H1 (cell line): ENCODE measurements around the gene ELOA. TPM values are rescaled to one million over a fixed set of nuclear protein-coding genes. Genes with fewer than 3 reads are reported as not detected.
"Not testable (repeated sequence)": the region's sequence is repeated elsewhere in the genome, so short reads cannot be mapped to it uniquely, and the experiment has no call there.

Source experiments
- CTCF ChIA-PET: fragments of 300-600 bp; sonication (Branson Sonifier 250); formaldehyde crosslinking; loops from one replicate; lab custom pipeline; 2021; ENCODE audit not compliant: partially characterized antibody; lab: Charles Lee
- POLR2A ChIA-PET: fragments of 300-600 bp; sonication (Branson Sonifier 250); formaldehyde crosslinking; loops from one replicate; lab custom pipeline; 2021; ENCODE audit warnings: inconsistent platforms; ENCODE audit not compliant: partially characterized antibody; lab: Charles Lee
- DNase-seq, 2 experiments: peaks; one replicate each; pipeline versions ENCODE4 v3.0.0 to v3.0.0-alpha.2; 2010 to 2022; ENCODE audit warnings: low spot score in 2 of 2, low read depth in 1 of 2, mixed read lengths in 1 of 2
- FAIRE-seq: peaks from 2 replicates; lab custom pipeline; 2011; peaks lifted over from hg19 to GRCh38; lab: Jason Lieb, UNC
- H2AFZ ChIP-seq: 2 replicates; pipeline ENCODE4 v1.8.1; 2012; ENCODE audit warnings: low read length, inconsistent platforms
- H2AK5ac ChIP-seq: 2 replicates; pipeline ENCODE4 v1.6.1; 2013; ENCODE audit warnings: low read depth, low read length
- H2BK120ac ChIP-seq: replicated peaks from 2 replicates; pipeline ENCODE3; 2013; ENCODE audit warnings: low read depth, low read length, inconsistent platforms
- H2BK12ac ChIP-seq: 2 replicates; pipeline ENCODE4 v1.6.1; 2013; ENCODE audit warnings: low read depth, low read length
- H2BK15ac ChIP-seq: 2 replicates; pipeline ENCODE4 v1.6.1; 2013; ENCODE audit warnings: low read length
- H2BK20ac ChIP-seq: 2 replicates; pipeline ENCODE4 v1.6.1; 2013; ENCODE audit warnings: low read length
- H2BK5ac ChIP-seq: 2 replicates; pipeline ENCODE4 v1.6.1; 2013; ENCODE audit warnings: low read depth, low read length
- H3K14ac ChIP-seq: 2 replicates; pipeline ENCODE4 v1.6.1; 2013; ENCODE audit warnings: inconsistent platforms; ENCODE audit not compliant: insufficient read length
- H3K18ac ChIP-seq: 2 replicates; pipeline ENCODE4 v1.6.1; 2013; ENCODE audit warnings: low read length; ENCODE audit errors: extremely low read depth
- H3K23ac ChIP-seq: 2 replicates; pipeline ENCODE4 v1.6.1; 2013; ENCODE audit warnings: inconsistent platforms; ENCODE audit not compliant: insufficient read length
- H3K23me2 ChIP-seq: 2 replicates; pipeline ENCODE4 v1.6.1; 2013; ENCODE audit warnings: low read depth, low read length
- H3K27ac ChIP-seq: 2 replicates; pipeline ENCODE4 v1.6.1; 2011; ENCODE audit warnings: low read depth, low read length, inconsistent platforms
- H3K27me3 ChIP-seq, 4 experiments: replicated peaks in 1 of 4; 1 replicate in 1 of 4; 2 replicates in 3 of 4; pipeline versions ENCODE4 v1.6.1 to v1.8.1; 2011 to 2013; ENCODE audit warnings: low read length in 3 of 4, mild to moderate bottlenecking in 3 of 4, inconsistent platforms in 2 of 4, mixed read lengths in 2 of 4, moderate library complexity in 1 of 4; ENCODE audit not compliant: control insufficient read depth in 3 of 4, insufficient read depth in 3 of 4; ENCODE audit errors: extremely low read depth in 1 of 4
- H3K36me3 ChIP-seq, 4 experiments: 2 replicates each; pipeline versions ENCODE4 v1.6.1 to v1.8.1; 2011 to 2013; ENCODE audit warnings: mild to moderate bottlenecking in 4 of 4, low read length in 3 of 4, moderate library complexity in 2 of 4, control low read depth in 1 of 4, inconsistent platforms in 1 of 4; ENCODE audit not compliant: insufficient read depth in 4 of 4, control insufficient read depth in 2 of 4
- H3K4ac ChIP-seq: replicated peaks from 2 replicates; pipeline ENCODE3; 2013; ENCODE audit warnings: low read length, low read depth, mixed read lengths, inconsistent platforms; ENCODE audit not compliant: insufficient read length
- H3K4me1 ChIP-seq, 4 experiments: replicated peaks in 1 of 4; 1 replicate in 1 of 4; 2 replicates in 3 of 4; pipeline versions ENCODE4 v1.6.1 to v1.8.1; 2011 to 2013; ENCODE audit warnings: low read length in 3 of 4, inconsistent platforms in 2 of 4, mixed read lengths in 1 of 4; ENCODE audit not compliant: insufficient read depth in 4 of 4, control insufficient read depth in 3 of 4
- H3K4me2 ChIP-seq, 2 experiments: 2 replicates each; pipeline versions ENCODE4 v1.6.1 to v1.8.1; 2011 to 2013; ENCODE audit warnings: low read depth in 2 of 2, low read length in 2 of 2, control low read depth in 1 of 2, inconsistent platforms in 1 of 2, mild to moderate bottlenecking in 1 of 2; ENCODE audit not compliant: insufficient read depth in 1 of 2
- H3K4me3 ChIP-seq, 4 experiments: fragments of 200-600, 300-600 bp in 1 of 4; sonication (generic), shearing (Covaris generic), sonication (Bioruptor Twin) in 1 of 4; 2 replicates each; pipeline versions ENCODE4 v1.5.1 to v1.8.1; 2011 to 2016; ENCODE audit warnings: low read length in 4 of 4, low read depth in 3 of 4, control low read depth in 2 of 4, inconsistent platforms in 2 of 4, mild to moderate bottlenecking in 2 of 4, mixed read lengths in 1 of 4, moderate library complexity in 1 of 4; ENCODE audit not compliant: insufficient read depth in 2 of 4; ENCODE audit errors: extremely low read depth in 1 of 4
- H3K56ac ChIP-seq: replicated peaks from 2 replicates; pipeline ENCODE3; 2013; ENCODE audit warnings: low read depth, mild to moderate bottlenecking, mixed read lengths, low read length, inconsistent platforms; ENCODE audit not compliant: insufficient read length
- H3K79me1 ChIP-seq: 2 replicates; pipeline ENCODE4 v1.6.1; 2013; ENCODE audit warnings: low read depth, low read length, control low read depth
- H3K79me2 ChIP-seq, 2 experiments: 2 replicates each; pipeline versions ENCODE4 v1.6.1 to v1.8.1; 2012 to 2013; ENCODE audit warnings: low read length in 2 of 2, mild to moderate bottlenecking in 2 of 2, inconsistent platforms in 1 of 2; ENCODE audit not compliant: insufficient read depth in 2 of 2, control insufficient read depth in 1 of 2
- H3K9ac ChIP-seq, 4 experiments: replicated peaks in 1 of 4; 1 replicate in 1 of 4; 2 replicates in 3 of 4; pipeline versions ENCODE4 v1.6.1 to v1.8.1; 2011 to 2013; ENCODE audit warnings: low read depth in 3 of 4, low read length in 3 of 4, control low read depth in 2 of 4, mild to moderate bottlenecking in 2 of 4, moderate library complexity in 2 of 4, inconsistent platforms in 1 of 4; ENCODE audit errors: extremely low read depth in 1 of 4
- H3K9me3 ChIP-seq, 2 experiments: 2 replicates each; pipeline versions ENCODE4 v1.6.1 to v1.8.1; 2012 to 2013; ENCODE audit warnings: mild to moderate bottlenecking in 2 of 2, moderate library complexity in 2 of 2, control low read depth in 1 of 2, inconsistent platforms in 1 of 2, low read depth in 1 of 2, low read length in 1 of 2, mixed read lengths in 1 of 2; ENCODE audit not compliant: insufficient read depth in 2 of 2
- H4K20me1 ChIP-seq, 2 experiments: replicated peaks in 1 of 2; 2 replicates each; pipeline versions ENCODE3 to v1.8.1; 2011 to 2013; ENCODE audit warnings: inconsistent platforms in 2 of 2, low read length in 2 of 2, mild to moderate bottlenecking in 1 of 2; ENCODE audit not compliant: insufficient read depth in 2 of 2, control insufficient read depth in 1 of 2
- H4K5ac ChIP-seq: 2 replicates; pipeline ENCODE4 v1.6.1; 2013; ENCODE audit warnings: low read length, low read depth, mixed read lengths, inconsistent platforms; ENCODE audit not compliant: insufficient read length
- H4K8ac ChIP-seq: 2 replicates; pipeline ENCODE4 v1.8.0; 2013; ENCODE audit warnings: mild to moderate bottlenecking, moderate library complexity, low read length, inconsistent platforms; ENCODE audit not compliant: insufficient read depth; ENCODE audit errors: extremely low read depth
- H4K91ac ChIP-seq: replicated peaks from 2 replicates; pipeline ENCODE3; 2013; ENCODE audit warnings: low read length, mixed read lengths, inconsistent platforms; ENCODE audit not compliant: insufficient read length
- ASH2L ChIP-seq: fragments of 200-600, 300-600 bp; sonication (generic); IDR thresholded peaks from one replicate; pipeline ENCODE4 v1.7.1; 2017; ENCODE audit warnings: low read length
- CHD2 ChIP-seq: IDR thresholded peaks from 2 replicates; pipeline ENCODE4 v1.6.1; 2012; ENCODE audit warnings: low read length, improper control_type of control experiment
- CREB1 ChIP-seq: IDR thresholded peaks from 2 replicates; pipeline ENCODE4 v1.6.1; 2012; ENCODE audit warnings: inconsistent platforms
- SIX5 ChIP-seq: IDR thresholded peaks from 2 replicates; pipeline ENCODE4 v1.6.1; 2011; ENCODE audit warnings: mild to moderate bottlenecking, low read depth, low read length
- SRF ChIP-seq: IDR thresholded peaks from 2 replicates; pipeline ENCODE4 v1.6.1; 2011; ENCODE audit warnings: mild to moderate bottlenecking, low read depth, low read length, moderate library complexity
- TCF12 ChIP-seq: IDR thresholded peaks from 2 replicates; pipeline ENCODE4 v1.6.1; 2011; ENCODE audit warnings: low read depth, mild to moderate bottlenecking, low read length
- WGBS, 2 experiments: shearing (Covaris generic) in 1 of 2; methylation state at CpG; one replicate each; pipeline versions ENCODE4 v1.1.6 to v1.1.7; 2013 to 2015; ENCODE audit warnings: low lambda C conversion rate in 2 of 2, mixed read lengths in 2 of 2, inconsistent platforms in 1 of 2, low coverage in 1 of 2, missing lambda C conversion rate in 1 of 2; ENCODE audit not compliant: insufficient replicate concordance in 2 of 2, insufficient coverage in 1 of 2, insufficient read length in 1 of 2; ENCODE audit errors: extremely low coverage in 1 of 2, missing lambda C conversion rate in 1 of 2; 5-methylcytosine and 5-hydroxymethylcytosine counted together
- polyA plus RNA-seq, 7 experiments: library from polyadenylated mRNA; depleted of rRNA in 3 of 7; stranded (reverse) in 5 of 7; unstranded in 2 of 7; fragments of >200 nt in 5 of 7; fragments of 200-250 nt in 2 of 7; gene quantifications; 1 replicate in 5 of 7; 2 replicates in 1 of 7; 4 replicates in 1 of 7; pipeline versions ENCODE4 v1.2.1 to v1.2.3, GENCODE V29; 2011 to 2013; ENCODE audit warnings: missing spikeins in 2 of 7, mixed read lengths in 2 of 7
- total RNA-seq: library from RNA; stranded (reverse); fragmentation: NEBNext Ultra II Directional; extraction: Animal tissue kit (Norgen Biotek cat#: 25700); gene quantifications from 2 replicates; pipeline ENCODE4 v1.2.1, GENCODE V29; 2021

Gene ELOA
- total and polyA plus RNA-seq, 2 of the 8 experiments (the other 6 are each of a cell fraction or from before 2014, with no cell fraction given) = 15.7 to 61.1 TPM

DNA sequence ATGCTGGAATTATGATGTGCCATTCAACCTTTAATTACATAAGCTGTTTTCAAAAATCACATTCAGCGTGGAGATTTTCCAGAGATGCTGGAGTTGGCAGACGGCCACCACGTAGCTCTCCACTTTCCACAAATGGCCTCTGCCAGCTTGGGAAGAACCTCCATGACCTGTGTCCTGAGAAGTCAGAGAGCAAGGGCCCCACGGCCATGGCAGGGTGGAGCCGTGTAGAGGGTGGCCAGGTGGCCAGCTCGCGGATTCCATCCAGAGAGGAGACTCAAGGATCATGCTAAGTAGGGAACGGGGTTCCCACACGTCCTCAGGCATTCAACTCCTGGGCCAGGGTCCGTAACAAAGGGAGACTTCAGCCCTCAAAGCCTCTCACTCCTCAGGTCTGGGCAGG is 58.6 kb downstream of the ELOA start (continued):
- no peak for TF ChIP-seq SRF
- TF ChIP-seq ASH2L = no peak
- no peak for TF ChIP-seq CREB1
- TF ChIP-seq TCF12 = no peak
- no peak for TF ChIP-seq CHD2
- no peak for TF ChIP-seq SIX5

DNA sequence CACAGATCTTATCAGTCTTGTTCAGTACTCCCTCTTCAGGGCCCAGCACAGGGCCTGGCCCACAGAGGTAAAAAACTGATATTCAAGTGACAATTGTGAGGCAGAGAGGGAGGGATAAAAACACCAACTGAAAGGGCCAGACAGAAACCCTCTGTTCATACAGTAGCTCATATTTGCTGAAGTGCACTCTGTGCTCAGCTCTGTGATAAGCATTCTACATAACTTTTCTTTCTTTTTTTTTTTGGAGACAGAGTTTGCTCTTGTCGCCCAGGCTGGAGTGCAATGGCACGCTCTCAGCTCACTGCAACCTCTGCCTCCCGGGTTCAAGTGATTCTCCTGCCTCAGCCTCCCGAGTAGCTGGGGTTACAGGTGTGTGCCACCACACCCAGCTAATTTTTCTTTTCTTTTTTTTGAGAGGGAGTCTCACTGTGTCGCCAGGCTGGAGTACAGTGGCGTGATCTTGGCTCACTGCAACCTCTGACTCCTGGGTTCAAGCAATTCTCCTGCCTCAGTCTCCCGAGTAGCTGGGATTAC is 59.6 kb downstream of the ELOA start:
- H2BK12ac ChIP-seq, H3K27me3 ChIP-seq, H3K56ac ChIP-seq, H3K79me2 ChIP-seq, H2BK5ac ChIP-seq, H3K18ac ChIP-seq, H3K36me3 ChIP-seq, H2BK120ac ChIP-seq, H2AFZ ChIP-seq, H3K27ac ChIP-seq, H3K23ac ChIP-seq, H2AK5ac ChIP-seq, H2BK15ac ChIP-seq, H4K20me1 ChIP-seq, H4K91ac ChIP-seq, H4K5ac ChIP-seq, H4K8ac ChIP-seq, H3K9ac ChIP-seq, FAIRE-seq, H3K14ac ChIP-seq, H3K79me1 ChIP-seq, H3K4me3 ChIP-seq, H3K4ac ChIP-seq, H3K4me2 ChIP-seq, H3K9me3 ChIP-seq, H2BK20ac ChIP-seq, DNase-seq: not testable (repeated sequence)
- POLR2A ChIA-PET = interaction anchor here (0.6 to 16.2 kb wide), 8 partner anchors 11 to 114 kb away, joined by 3 to 192 read pairs (median 5); partner anchors contain the start of genes LYPLA2, PITHD1 and RPL11
- WGBS, 2 experiments = 95% methylated on average over 7 of the region's 7 CpGs; no CpG with 5 or more reads in 1 of the 2 experiments
- CTCF ChIA-PET = interaction anchor here (0.8 to 5.3 kb wide), 5 partner anchors 8 to 351 kb away, joined by 3 to 66 read pairs (median 4); partner anchors contain the start of gene LYPLA2
- H3K23me2 ChIP-seq = peaks cover 16% of the 10 kb centered on the region
- H3K4me1 ChIP-seq = peaks cover 0 to 12% (median 9%) of the 10 kb centered on the region in 4 experiments; a peak in 5 of 7 replicates
